Epithelial cell of esophagus (primary cell): ENCODE measurements around the gene MANSC1.

Experiments used
- DNase-seq: peaks from one replicate; pipeline ENCODE4 v3.0.0; 2010; ENCODE audit warnings: low read depth
- H3K4me3 ChIP-seq: 2 replicates; pipeline ENCODE4 v1.5.1; 2011; ENCODE audit warnings: mild to moderate bottlenecking, low read length, control low read depth
- TF ChIP-seq, protein P1 (sequence below): IDR thresholded peaks from 2 replicates; pipeline ENCODE4 v1.5.1; 2011; ENCODE audit warnings: low read depth, mild to moderate bottlenecking, low read length, control low read depth, inconsistent platforms; ENCODE audit not compliant: insufficient read depth; ENCODE audit errors: missing control alignments

Gene MANSC1

GRCh38 chr12:12378616-12379015, 28.6 kb upstream of the MANSC1 start:
- DNase-seq: no peak
- TF ChIP-seq, protein P1, sequence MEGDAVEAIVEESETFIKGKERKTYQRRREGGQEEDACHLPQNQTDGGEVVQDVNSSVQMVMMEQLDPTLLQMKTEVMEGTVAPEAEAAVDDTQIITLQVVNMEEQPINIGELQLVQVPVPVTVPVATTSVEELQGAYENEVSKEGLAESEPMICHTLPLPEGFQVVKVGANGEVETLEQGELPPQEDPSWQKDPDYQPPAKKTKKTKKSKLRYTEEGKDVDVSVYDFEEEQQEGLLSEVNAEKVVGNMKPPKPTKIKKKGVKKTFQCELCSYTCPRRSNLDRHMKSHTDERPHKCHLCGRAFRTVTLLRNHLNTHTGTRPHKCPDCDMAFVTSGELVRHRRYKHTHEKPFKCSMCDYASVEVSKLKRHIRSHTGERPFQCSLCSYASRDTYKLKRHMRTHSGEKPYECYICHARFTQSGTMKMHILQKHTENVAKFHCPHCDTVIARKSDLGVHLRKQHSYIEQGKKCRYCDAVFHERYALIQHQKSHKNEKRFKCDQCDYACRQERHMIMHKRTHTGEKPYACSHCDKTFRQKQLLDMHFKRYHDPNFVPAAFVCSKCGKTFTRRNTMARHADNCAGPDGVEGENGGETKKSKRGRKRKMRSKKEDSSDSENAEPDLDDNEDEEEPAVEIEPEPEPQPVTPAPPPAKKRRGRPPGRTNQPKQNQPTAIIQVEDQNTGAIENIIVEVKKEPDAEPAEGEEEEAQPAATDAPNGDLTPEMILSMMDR: no peak
- H3K4me3 ChIP-seq: no peak overlapping the region

DNA sequence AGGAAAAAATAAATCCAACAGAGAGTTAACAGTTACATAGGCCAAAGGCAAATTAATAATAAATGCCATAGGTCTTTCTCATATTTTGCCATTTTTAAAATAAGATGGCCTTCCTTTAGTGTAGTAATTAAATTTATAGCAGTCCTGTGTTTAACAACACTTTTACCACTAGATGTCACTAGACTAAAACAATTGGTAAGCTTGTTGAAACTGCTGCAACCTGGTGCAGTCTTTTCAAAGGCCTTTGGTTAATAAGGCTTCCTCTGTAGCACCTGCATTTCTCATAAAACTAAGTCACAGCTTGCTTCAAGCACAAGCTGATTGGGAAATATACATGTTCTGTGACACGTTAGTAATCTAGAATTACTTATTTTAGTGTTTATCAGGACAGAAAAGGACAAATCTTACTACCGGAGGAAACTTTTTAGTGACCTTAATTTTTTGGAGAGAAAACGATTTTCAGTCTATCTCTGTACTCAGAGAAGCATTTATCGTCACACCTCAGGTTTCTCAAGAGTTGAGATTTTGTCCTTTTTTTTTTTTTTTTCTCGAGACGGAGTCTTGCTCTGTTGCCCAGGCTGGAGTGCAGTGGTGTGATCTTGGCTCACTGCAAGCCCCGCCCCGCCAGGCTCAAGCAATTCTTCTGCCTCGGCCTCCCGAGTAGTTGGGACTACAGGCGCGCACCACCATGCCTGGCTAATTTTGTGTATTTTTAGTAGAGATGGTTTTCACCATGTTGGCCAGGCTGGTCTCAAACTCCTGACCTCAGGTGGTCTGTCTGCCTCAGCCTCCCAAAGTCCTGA, 26.8 kb upstream of the MANSC1 start:
- DNase-seq: peak; percentile 85
- TF ChIP-seq, protein P1: peak; percentile 59
- no peak overlapping the region for H3K4me3 ChIP-seq

- H3K4me3 ChIP-seq: no peak overlapping the region
- TF ChIP-seq, protein P1: no peak
- DNase-seq: no peak
These were observed 23.1 kb upstream of the MANSC1 start for GRCh38 chr12:12372946-12373722.

GRCh38 chr12:12367482-12367998, 17.5 kb upstream of the MANSC1 start:
- no peak overlapping the region for H3K4me3 ChIP-seq
- TF ChIP-seq, protein P1: no peak
- DNase-seq: no peak

DNA sequence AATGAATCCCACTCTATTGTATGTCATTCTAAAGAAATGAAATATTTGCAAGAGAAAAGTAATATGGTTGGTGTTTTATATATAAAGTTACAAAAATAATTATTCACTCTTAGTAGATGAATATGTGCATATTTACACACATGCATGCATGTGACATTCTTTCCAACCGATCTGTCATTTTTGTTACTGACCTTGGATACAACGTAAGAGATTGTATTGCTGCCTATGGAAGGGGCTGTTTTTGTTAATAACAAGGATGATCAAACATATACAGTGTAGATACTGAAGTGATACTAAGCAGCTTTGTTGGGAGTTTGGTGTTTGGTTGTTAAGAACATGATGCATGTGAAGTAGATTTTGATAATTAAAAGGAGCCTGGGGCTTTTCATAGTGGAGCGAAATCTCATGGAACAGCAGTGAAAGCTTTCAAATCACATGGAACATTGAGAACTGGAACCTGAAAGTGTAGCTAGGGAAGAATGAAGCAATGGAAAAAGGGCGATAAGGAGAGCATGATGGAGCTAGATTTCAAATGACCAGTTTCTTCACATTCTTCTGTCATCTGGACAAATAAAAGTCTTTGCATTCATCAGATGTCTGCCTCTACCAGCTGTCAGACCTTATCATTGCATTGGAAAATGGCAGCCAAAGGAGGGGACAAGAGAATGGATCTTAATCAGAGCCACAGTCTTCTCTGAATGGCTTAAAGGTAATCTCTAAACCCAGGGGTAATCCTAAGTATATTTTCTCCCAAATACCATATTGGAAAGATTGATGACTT, 16.8 kb upstream of the MANSC1 start:
- no peak overlapping the region for H3K4me3 ChIP-seq
- DNase-seq: no peak
- TF ChIP-seq, protein P1: no peak

- peak; percentile 57 for DNase-seq
- no peak overlapping the region for H3K4me3 ChIP-seq
- TF ChIP-seq, protein P1: no peak
These were observed 15.9 kb upstream of the MANSC1 start for GRCh38 chr12:12365931-12366431.
